ENCODE results near the gene ARL11. TPM values are rescaled to one million over a fixed set of nuclear protein-coding genes. Genes with fewer than 3 reads are reported as not detected.

The ARL11 gene
- total and polyA plus RNA-seq, 12 donors, result 0.09 to 1.1 (median 0.23) TPM

GRCh38 chr13:49629196-49629938, 1.1 kb downstream of the ARL11 start:
- peak overlapping the region in 5 of 10 donors; percentile 14 to 55 (median 31) for H3K4me3 ChIP-seq
- DNase-seq, result no peak
- H3K4me1 ChIP-seq, result peaks cover 0 to 79% (median 13%) of the 10 kb centered on the region in 9 donors
- peak overlapping the region in 5 of 10 donors; percentile 25 to 87 (median 46) for H3K27ac ChIP-seq
- TF ChIP-seq CTCF (IDR thresholded peaks at IDR 0.05), result no peak
- intact Hi-C loops (cut with DNase I), result no loop called here
- H3K36me3 ChIP-seq, result no peaks in the 10 kb centered on the region
- H3K27me3 ChIP-seq, result no peaks in the 10 kb centered on the region
- 66 to 69% methylated on average over 8 of the region's 8 CpGs for WGBS, 2 donors
- ATAC-seq, result peak in 1 of 8 donors; percentile 18
- H3K9me3 ChIP-seq, result no peaks in the 10 kb centered on the region

GRCh38 chr13:49629947-49630346, 1.6 kb downstream of the ARL11 start:
- Histone ChIP-seq H3K27ac (peak overlapping the region in 5 of 10 donors; percentile 9 to 87 (median 45)), H3K4me3 (peak overlapping the region in 1 of 10 donors; percentile 55), H3K27me3 (no peaks in the 10 kb centered on the region), H3K4me1 (peaks cover 0 to 84% (median 13%) of the 10 kb centered on the region in 9 donors), H3K9me3 (no peaks in the 10 kb centered on the region), H3K36me3 (no peaks in the 10 kb centered on the region)
- TF ChIP-seq CTCF (IDR thresholded peaks at IDR 0.05), result no peak
- DNase-seq (no peak), ATAC-seq (no peak)
- intact Hi-C loops (cut with DNase I), result no loop called here
- 65 to 74% methylated on average over 4 of the region's 4 CpGs for WGBS, 2 donors

DNA sequence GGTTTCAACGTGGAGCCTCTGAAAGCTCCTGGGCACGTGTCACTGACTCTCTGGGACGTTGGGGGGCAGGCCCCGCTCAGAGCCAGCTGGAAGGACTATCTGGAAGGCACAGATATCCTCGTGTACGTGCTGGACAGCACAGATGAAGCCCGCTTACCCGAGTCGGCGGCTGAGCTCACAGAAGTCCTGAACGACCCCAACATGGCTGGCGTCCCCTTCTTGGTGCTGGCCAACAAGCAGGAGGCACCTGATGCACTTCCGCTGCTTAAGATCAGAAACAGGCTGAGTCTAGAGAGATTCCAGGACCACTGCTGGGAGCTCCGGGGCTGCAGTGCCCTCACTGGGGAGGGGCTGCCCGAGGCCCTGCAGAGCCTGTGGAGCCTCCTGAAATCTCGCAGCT, 2.3 kb downstream of the ARL11 start:
- no peak for TF ChIP-seq CTCF (IDR thresholded peaks at IDR 0.05)
- Histone ChIP-seq H3K36me3 (no peaks in the 10 kb centered on the region), H3K27me3 (no peaks in the 10 kb centered on the region), H3K4me3 (no peak overlapping the region), H3K9me3 (no peaks in the 10 kb centered on the region), H3K4me1 (peaks cover 0 to 84% (median 13%) of the 10 kb centered on the region in 9 donors), H3K27ac (peak overlapping the region in 2 of 10 donors; percentile 45 to 87)
- DNase-seq (no peak), ATAC-seq (peak in 1 of 8 donors; percentile 11)
- 85 to 89% methylated on average over 16 of the region's 16 CpGs for WGBS, 2 donors
- intact Hi-C loops (cut with DNase I), result no loop called here

GRCh38 chr13:49632156-49632555, 3.8 kb downstream of the ARL11 start:
- no peak for TF ChIP-seq CTCF (IDR thresholded peaks at IDR 0.05)
- H3K27ac ChIP-seq, result no peak overlapping the region
- H3K9me3 ChIP-seq, result no peaks in the 10 kb centered on the region
- 82 to 87% methylated on average over 5 of the region's 5 CpGs for WGBS, 2 donors
- ATAC-seq (no peak), DNase-seq (no peak)
- no peak overlapping the region for H3K4me3 ChIP-seq
- peaks cover 0 to 82% (median 13%) of the 10 kb centered on the region in 9 donors for H3K4me1 ChIP-seq
- H3K36me3 ChIP-seq, result no peaks in the 10 kb centered on the region
- intact Hi-C loops (cut with DNase I), result no loop called here
- H3K27me3 ChIP-seq, result no peaks in the 10 kb centered on the region
